Mesenchymal stem cell (in vitro differentiated cells and primary cell): ENCODE data around the gene KDM1A.
"Not testable (repeated sequence)": the region's sequence is repeated elsewhere in the genome, so short reads cannot be mapped to it uniquely, and the experiment has no call there.

ENCODE experiments used
- DNase-seq: peaks from one replicate; pipeline ENCODE4 v3.0.0-alpha.2; 2013
- H2AFZ ChIP-seq: one replicate; pipeline ENCODE4 v1.6.1; 2013; ENCODE audit warnings: low read depth, mild to moderate bottlenecking, control low read depth, inconsistent platforms, low read length, moderate library complexity
- H2AK5ac ChIP-seq: 2 replicates; pipeline ENCODE4 v1.6.1; 2013; ENCODE audit warnings: low read length, moderate library complexity, mild to moderate bottlenecking, inconsistent platforms; ENCODE audit not compliant: severe bottlenecking
- H2BK120ac ChIP-seq: one replicate; pipeline ENCODE4 v1.6.1; 2013; ENCODE audit warnings: low read depth, mild to moderate bottlenecking, inconsistent platforms, low read length, moderate library complexity
- H2BK12ac ChIP-seq, 2 experiments: one replicate each; pipeline ENCODE4 v1.6.1; 2013; ENCODE audit warnings: inconsistent platforms in 2 of 2, low read length in 2 of 2, mild to moderate bottlenecking in 2 of 2, moderate library complexity in 2 of 2, control low read depth in 1 of 2
- H2BK15ac ChIP-seq: one replicate; pipeline ENCODE4 v1.6.1; 2013; ENCODE audit warnings: mild to moderate bottlenecking, low read depth, inconsistent platforms; ENCODE audit not compliant: poor library complexity, severe bottlenecking
- H2BK5ac ChIP-seq: 2 replicates; pipeline ENCODE4 v1.6.1; 2013; ENCODE audit warnings: low read depth, mild to moderate bottlenecking, low read length, control low read depth, inconsistent platforms; ENCODE audit not compliant: poor library complexity, severe bottlenecking
- H3K14ac ChIP-seq, 2 experiments: one replicate each; pipeline ENCODE4 v1.6.1; 2013; ENCODE audit warnings: inconsistent platforms in 2 of 2, low read length in 2 of 2, control low read depth in 1 of 2, mild to moderate bottlenecking in 1 of 2, moderate library complexity in 1 of 2
- H3K18ac ChIP-seq, 2 experiments: one replicate each; pipeline ENCODE4 v1.6.1; 2013; ENCODE audit warnings: inconsistent platforms in 2 of 2, low read length in 2 of 2, control low read depth in 1 of 2, low read depth in 1 of 2, mild to moderate bottlenecking in 1 of 2
- H3K23ac ChIP-seq, 2 experiments: one replicate each; pipeline ENCODE4 v1.6.1; 2013; ENCODE audit warnings: inconsistent platforms in 2 of 2, low read length in 2 of 2, mild to moderate bottlenecking in 2 of 2, moderate library complexity in 2 of 2, control low read depth in 1 of 2
- H3K27ac ChIP-seq: 2 replicates; pipeline ENCODE4 v1.5.1; 2013; ENCODE audit warnings: mild to moderate bottlenecking, moderate library complexity, low read length, control low read depth, inconsistent platforms; ENCODE audit not compliant: poor library complexity, severe bottlenecking
- H3K27me3 ChIP-seq, 2 experiments: 2 replicates each; pipeline versions ENCODE4 v1.6.1 to v1.7.0; 2013; ENCODE audit warnings: low read length in 2 of 2, mild to moderate bottlenecking in 2 of 2, moderate library complexity in 2 of 2, control low read depth in 1 of 2, inconsistent platforms in 1 of 2; ENCODE audit not compliant: control insufficient read depth in 1 of 2, insufficient read depth in 1 of 2
- H3K36me3 ChIP-seq, 2 experiments: 2 replicates each; pipeline versions ENCODE4 v1.6.1 to v1.7.0; 2013; ENCODE audit warnings: low read length in 2 of 2, control low read depth in 1 of 2, inconsistent platforms in 1 of 2, low read depth in 1 of 2, mild to moderate bottlenecking in 1 of 2; ENCODE audit not compliant: insufficient read depth in 2 of 2, control insufficient read depth in 1 of 2
- H3K4ac ChIP-seq, 2 experiments: one replicate each; pipeline ENCODE4 v1.6.1; 2013; ENCODE audit warnings: inconsistent platforms in 2 of 2, low read length in 2 of 2, mild to moderate bottlenecking in 2 of 2, moderate library complexity in 2 of 2, control low read depth in 1 of 2, low read depth in 1 of 2
- H3K4me1 ChIP-seq: 2 replicates; pipeline ENCODE4 v1.6.1; 2013; ENCODE audit warnings: low read depth, low read length, control low read depth; ENCODE audit not compliant: control insufficient read depth, insufficient read depth
- H3K4me2 ChIP-seq: 2 replicates; pipeline ENCODE4 v1.6.1; 2013; ENCODE audit warnings: low read length, mild to moderate bottlenecking, inconsistent platforms; ENCODE audit not compliant: poor library complexity, severe bottlenecking
- H3K4me3 ChIP-seq, 2 experiments: 2 replicates each; pipeline versions ENCODE4 v1.5.1 to v1.7.0; 2013; ENCODE audit warnings: low read length in 2 of 2, mild to moderate bottlenecking in 2 of 2, control low read depth in 1 of 2, low read depth in 1 of 2; ENCODE audit not compliant: insufficient read depth in 1 of 2
- H3K79me1 ChIP-seq: replicated peaks from 2 replicates; pipeline ENCODE4 v1.6.1; 2013; ENCODE audit warnings: mild to moderate bottlenecking, control low read depth, low read length, inconsistent platforms; ENCODE audit not compliant: poor library complexity, severe bottlenecking
- H3K9ac ChIP-seq: 2 replicates; pipeline ENCODE4 v1.7.0; 2013; ENCODE audit warnings: mild to moderate bottlenecking, low read length, moderate library complexity
- H3K9me3 ChIP-seq: 2 replicates; pipeline ENCODE4 v1.7.0; 2013; ENCODE audit warnings: mild to moderate bottlenecking, low read length; ENCODE audit not compliant: control insufficient read depth
- H4K8ac ChIP-seq: one replicate; pipeline ENCODE4 v1.6.1; 2013; ENCODE audit warnings: inconsistent platforms, mild to moderate bottlenecking, low read length, moderate library complexity
- H4K91ac ChIP-seq: one replicate; pipeline ENCODE4 v1.6.1; 2013; ENCODE audit warnings: mild to moderate bottlenecking, low read length, inconsistent platforms
- WGBS: methylation state at CpG from one replicate; pipeline ENCODE4 v1.1.7; 2013; ENCODE audit warnings: mixed read lengths; 5-methylcytosine and 5-hydroxymethylcytosine counted together

KDM1A gene

DNA sequence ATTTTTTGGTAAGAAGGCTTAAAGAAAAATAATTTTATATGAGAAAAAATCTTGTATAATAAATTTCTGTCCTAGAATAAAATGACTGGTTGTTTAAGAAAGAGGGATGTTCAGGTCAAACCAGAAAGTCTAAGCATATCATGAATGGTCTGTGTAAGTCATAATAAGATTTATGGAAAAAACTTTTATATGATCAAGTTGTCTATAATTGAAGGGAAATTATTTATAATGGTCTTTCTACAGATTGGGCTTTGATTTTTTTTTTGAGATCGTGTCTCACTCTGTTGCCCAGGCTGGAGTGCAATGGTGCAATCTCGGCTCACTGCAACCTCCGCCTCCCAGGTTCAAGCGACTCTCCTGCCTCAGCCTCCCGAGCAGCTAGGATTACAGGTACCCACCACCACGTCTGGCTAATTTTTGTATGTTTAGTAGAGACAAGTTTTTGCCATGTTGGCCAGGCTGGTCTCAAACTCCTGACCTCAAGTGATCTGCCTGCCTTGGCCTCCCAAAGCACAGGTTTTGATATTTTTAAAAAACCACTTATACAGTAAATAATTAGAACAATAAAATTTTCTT is 26.0 kb upstream of the KDM1A start:
- not testable (repeated sequence) for H4K91ac ChIP-seq, H3K23ac ChIP-seq, H3K4me3 ChIP-seq, H2AK5ac ChIP-seq, H2BK120ac ChIP-seq, H4K8ac ChIP-seq, H3K4me2 ChIP-seq, H3K79me1 ChIP-seq, H2AFZ ChIP-seq, H3K27ac ChIP-seq, H2BK12ac ChIP-seq, H2BK5ac ChIP-seq, H3K9me3 ChIP-seq, H3K36me3 ChIP-seq, H3K14ac ChIP-seq, H3K4me1 ChIP-seq, H3K27me3 ChIP-seq, H2BK15ac ChIP-seq, H3K9ac ChIP-seq, DNase-seq, H3K18ac ChIP-seq, H3K4ac ChIP-seq
- WGBS = 67% methylated on average over 6 of the region's 6 CpGs

DNA sequence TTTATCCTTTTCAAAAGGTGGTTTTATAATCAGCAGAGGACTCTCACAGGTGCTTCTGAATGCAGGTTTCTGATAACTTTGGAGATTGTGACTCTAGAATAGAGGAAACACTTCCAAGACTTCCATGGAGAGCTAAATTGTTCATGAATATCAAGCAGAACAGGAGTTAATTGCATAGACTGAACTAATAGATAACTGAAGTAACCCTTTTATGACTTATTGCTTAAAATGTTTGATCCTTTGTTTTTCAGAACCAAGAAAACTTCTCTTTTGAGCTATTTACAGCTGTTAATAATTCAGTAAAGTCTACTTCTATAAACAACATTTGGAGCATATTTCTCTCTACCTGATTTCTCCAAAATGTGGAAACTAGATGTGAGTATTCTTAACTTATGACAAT is 23.5 kb upstream of the KDM1A start:
- H3K4me2 ChIP-seq = no peak overlapping the region
- H2BK120ac ChIP-seq = no peak overlapping the region
- H3K79me1 ChIP-seq = no peaks in the 10 kb centered on the region
- H2AFZ ChIP-seq = no peak overlapping the region
- no peak overlapping the region for H3K23ac ChIP-seq
- no peaks in the 10 kb centered on the region for H3K36me3 ChIP-seq
- no peak overlapping the region for H4K8ac ChIP-seq
- H3K18ac ChIP-seq = no peak overlapping the region
- no peak overlapping the region for H3K9ac ChIP-seq
- no peaks in the 10 kb centered on the region for H3K27me3 ChIP-seq
- H3K4ac ChIP-seq = no peak overlapping the region
- H2AK5ac ChIP-seq = no peak overlapping the region
- no peak overlapping the region for H2BK15ac ChIP-seq
- H4K91ac ChIP-seq = no peak overlapping the region
- no peak overlapping the region for H2BK12ac ChIP-seq
- no peaks in the 10 kb centered on the region for H3K4me1 ChIP-seq
- H3K14ac ChIP-seq = no peak overlapping the region
- no peak for DNase-seq
- H3K4me3 ChIP-seq = no peak overlapping the region
- peaks cover 14% of the 10 kb centered on the region for H3K9me3 ChIP-seq
- H3K27ac ChIP-seq = no peak overlapping the region
- no peak overlapping the region for H2BK5ac ChIP-seq

DNA sequence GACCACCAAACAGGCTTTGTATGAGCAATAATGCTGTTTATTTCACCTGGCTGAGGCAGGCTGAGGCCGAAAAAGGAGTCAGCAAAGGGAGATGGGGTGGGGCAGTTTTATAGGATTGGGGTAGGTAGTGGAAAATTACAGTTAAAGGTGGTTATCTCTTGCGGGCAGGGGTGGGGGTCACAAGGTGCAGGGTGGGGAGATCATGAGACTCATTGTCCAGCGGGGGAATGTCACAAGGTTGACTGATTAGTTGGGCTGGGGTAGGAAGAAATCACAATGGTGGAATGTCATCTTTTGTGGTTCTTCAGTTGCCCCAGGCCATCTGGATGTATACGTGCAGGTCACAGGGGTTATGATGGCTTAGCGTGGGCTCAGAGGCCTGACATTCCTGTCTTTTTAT is 21.7 kb upstream of the KDM1A start:
- not testable (repeated sequence) for H4K91ac ChIP-seq, DNase-seq, H2BK5ac ChIP-seq, H3K27me3 ChIP-seq, H3K23ac ChIP-seq, H3K27ac ChIP-seq, H2BK12ac ChIP-seq, H2AFZ ChIP-seq, H4K8ac ChIP-seq, H3K4me3 ChIP-seq, H3K14ac ChIP-seq, H2AK5ac ChIP-seq, H3K36me3 ChIP-seq, H3K9ac ChIP-seq, H3K4me2 ChIP-seq, H3K4me1 ChIP-seq, H2BK120ac ChIP-seq, H3K4ac ChIP-seq, H3K79me1 ChIP-seq, H3K18ac ChIP-seq, H2BK15ac ChIP-seq
- peaks cover 16% of the 10 kb centered on the region for H3K9me3 ChIP-seq
- 72% methylated on average over 5 of the region's 5 CpGs for WGBS

DNA sequence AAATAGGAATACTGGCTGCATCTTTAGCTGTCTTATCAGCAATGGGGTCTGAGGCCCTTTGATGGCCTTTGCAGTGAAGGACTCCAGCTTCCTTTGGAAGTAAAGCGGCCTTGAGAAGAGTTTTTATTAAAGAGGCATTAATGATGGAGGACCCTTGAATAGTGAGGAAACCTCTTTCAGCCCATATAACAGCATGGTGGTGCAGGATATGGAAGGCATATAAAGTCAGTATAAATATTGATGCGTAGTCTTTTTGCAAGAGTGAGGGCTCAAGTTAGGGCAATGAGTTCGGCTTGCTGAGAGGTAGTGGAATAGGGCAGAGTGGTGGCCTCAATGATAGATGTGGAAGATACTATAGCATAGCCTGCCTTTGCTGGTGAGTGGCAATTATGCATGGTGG is 19.1 kb upstream of the KDM1A start:
- not testable (repeated sequence) for H3K14ac ChIP-seq, H3K9ac ChIP-seq, H3K4me1 ChIP-seq, H2AK5ac ChIP-seq, H3K27ac ChIP-seq, H3K4me2 ChIP-seq, DNase-seq, H2AFZ ChIP-seq, H3K18ac ChIP-seq, H2BK120ac ChIP-seq, H4K8ac ChIP-seq, H3K27me3 ChIP-seq, H3K4ac ChIP-seq, H2BK5ac ChIP-seq, H3K23ac ChIP-seq, H2BK12ac ChIP-seq, H3K79me1 ChIP-seq, H3K4me3 ChIP-seq, H3K36me3 ChIP-seq, H2BK15ac ChIP-seq, H4K91ac ChIP-seq
- peaks cover 16% of the 10 kb centered on the region for H3K9me3 ChIP-seq
- 92% methylated on average over 3 of the region's 3 CpGs for WGBS
